ENCODE data around the gene SWT1.

GRCh38 chr1:185132534-185132933, 24.4 kb upstream of the SWT1 start:
- TF ChIP-seq, protein P1, sequence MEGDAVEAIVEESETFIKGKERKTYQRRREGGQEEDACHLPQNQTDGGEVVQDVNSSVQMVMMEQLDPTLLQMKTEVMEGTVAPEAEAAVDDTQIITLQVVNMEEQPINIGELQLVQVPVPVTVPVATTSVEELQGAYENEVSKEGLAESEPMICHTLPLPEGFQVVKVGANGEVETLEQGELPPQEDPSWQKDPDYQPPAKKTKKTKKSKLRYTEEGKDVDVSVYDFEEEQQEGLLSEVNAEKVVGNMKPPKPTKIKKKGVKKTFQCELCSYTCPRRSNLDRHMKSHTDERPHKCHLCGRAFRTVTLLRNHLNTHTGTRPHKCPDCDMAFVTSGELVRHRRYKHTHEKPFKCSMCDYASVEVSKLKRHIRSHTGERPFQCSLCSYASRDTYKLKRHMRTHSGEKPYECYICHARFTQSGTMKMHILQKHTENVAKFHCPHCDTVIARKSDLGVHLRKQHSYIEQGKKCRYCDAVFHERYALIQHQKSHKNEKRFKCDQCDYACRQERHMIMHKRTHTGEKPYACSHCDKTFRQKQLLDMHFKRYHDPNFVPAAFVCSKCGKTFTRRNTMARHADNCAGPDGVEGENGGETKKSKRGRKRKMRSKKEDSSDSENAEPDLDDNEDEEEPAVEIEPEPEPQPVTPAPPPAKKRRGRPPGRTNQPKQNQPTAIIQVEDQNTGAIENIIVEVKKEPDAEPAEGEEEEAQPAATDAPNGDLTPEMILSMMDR (conservative IDR thresholded peaks at IDR 0.05), result no peak
- no peak for TF ChIP-seq EZH2 (IDR thresholded peaks at IDR 0.05; ENCODE audit: low read depth)
